Suprapubic skin (tissue), 4 donors: Measurements from ENCODE around the gene GLYR1. TPM values are rescaled to one million over a fixed set of nuclear protein-coding genes. Genes with fewer than 3 reads are reported as not detected.
A peak's percentile ranks its signal among the peaks of the same experiment; 100 is the strongest.

Experiments used
- DNase-seq, 2 donors: peaks; one replicate each; pipeline ENCODE4 v3.0.0-alpha.2; 2019; ENCODE audit warnings: low spot score in 2 of 2
- H3K27ac ChIP-seq: fragments of 200-600 bp; sonication (generic); one replicate; pipeline ENCODE4 v1.5.1; 2019
- H3K27me3 ChIP-seq: fragments of 200-600 bp; sonication (generic); one replicate; pipeline ENCODE4 v1.5.1; 2019
- H3K36me3 ChIP-seq: fragments of 200-600 bp; sonication (generic); one replicate; pipeline ENCODE4 v1.5.1; 2019
- H3K4me1 ChIP-seq: fragments of 200-600 bp; sonication (generic); one replicate; pipeline ENCODE4 v1.5.1; 2019
- H3K4me3 ChIP-seq: fragments of 200-600 bp; sonication (generic); one replicate; pipeline ENCODE4 v1.5.1; 2019; ENCODE audit warnings: mild to moderate bottlenecking
- H3K9me3 ChIP-seq: fragments of 200-600 bp; sonication (generic); one replicate; pipeline ENCODE4 v1.5.1; 2019
- CTCF ChIP-seq, 2 donors: fragments of 200-600 bp in 1 of 2; fragments of 450-650 bp in 1 of 2; sonication (generic) in 1 of 2; IDR thresholded peaks; one replicate each; pipeline ENCODE4 v1.5.1; 2016 to 2019; ENCODE audit warnings: antibody characterized with exemption in 2 of 2, mild to moderate bottlenecking in 1 of 2, moderate library complexity in 1 of 2
- EP300 ChIP-seq: sonication (generic); formaldehyde crosslinking; IDR thresholded peaks from one replicate; pipeline ENCODE4 v1.6.1; 2017; ENCODE audit warnings: antibody characterized with exemption
- POLR2A ChIP-seq, 2 donors: fragments of 450-650 bp; IDR thresholded peaks; one replicate each; pipeline ENCODE4 v1.6.1; 2017; ENCODE audit warnings: antibody characterized with exemption in 2 of 2, mild to moderate bottlenecking in 2 of 2, moderate library complexity in 2 of 2
- POLR2AphosphoS5 ChIP-seq, 3 donors: sonication (generic); formaldehyde crosslinking; IDR thresholded peaks; one replicate each; pipeline ENCODE4 v1.6.1; 2017; ENCODE audit warnings: antibody characterized with exemption in 3 of 3
- WGBS: methylation state at CpG from one replicate; pipeline ENCODE4 v1.1.5; 2018; 5-methylcytosine and 5-hydroxymethylcytosine counted together
- total RNA-seq, 4 donors: library from RNA; depleted of rRNA; stranded (reverse); fragments of >200 nt; gene quantifications; one replicate each; pipeline ENCODE4 v1.1.0, GENCODE V29; 2016

Gene GLYR1
- total RNA-seq, 4 donors from 2014 or later = 42.2 to 76.0 (median 50.7) TPM

GRCh38 chr16:4855804-4856203 lies 8.7 kb upstream of the GLYR1 start:
- Histone ChIP-seq H3K4me1 (peaks cover 23% of the 10 kb centered on the region), H3K27ac (no peak overlapping the region), H3K36me3 (peaks cover 79% of the 10 kb centered on the region), H3K27me3 (no peaks in the 10 kb centered on the region), H3K4me3 (no peak overlapping the region), H3K9me3 (no peaks in the 10 kb centered on the region)
- 69% methylated on average over 2 of the region's 2 CpGs for WGBS
- no peak for TF ChIP-seq EP300
- no peak for TF ChIP-seq POLR2A (IDR thresholded peaks at IDR 0.05)
- no peak for TF ChIP-seq CTCF (IDR thresholded peaks at IDR 0.05)
- no peak for TF ChIP-seq POLR2AphosphoS5 (IDR thresholded peaks at IDR 0.05)
- no peak for DNase-seq

GRCh38 chr16:4855371-4855770 lies 8.3 kb upstream of the GLYR1 start:
- H3K36me3 ChIP-seq = peaks cover 74% of the 10 kb centered on the region
- 81% methylated on average over 5 of the region's 5 CpGs for WGBS
- H3K4me3 ChIP-seq = no peak overlapping the region
- H3K4me1 ChIP-seq = peaks cover 28% of the 10 kb centered on the region
- TF ChIP-seq EP300 = no peak
- no peak for TF ChIP-seq CTCF (IDR thresholded peaks at IDR 0.05)
- no peak for TF ChIP-seq POLR2A (IDR thresholded peaks at IDR 0.05)
- no peak for TF ChIP-seq POLR2AphosphoS5 (IDR thresholded peaks at IDR 0.05)
- no peaks in the 10 kb centered on the region for H3K27me3 ChIP-seq
- H3K27ac ChIP-seq = no peak overlapping the region
- no peak for DNase-seq
- H3K9me3 ChIP-seq = no peaks in the 10 kb centered on the region

DNA sequence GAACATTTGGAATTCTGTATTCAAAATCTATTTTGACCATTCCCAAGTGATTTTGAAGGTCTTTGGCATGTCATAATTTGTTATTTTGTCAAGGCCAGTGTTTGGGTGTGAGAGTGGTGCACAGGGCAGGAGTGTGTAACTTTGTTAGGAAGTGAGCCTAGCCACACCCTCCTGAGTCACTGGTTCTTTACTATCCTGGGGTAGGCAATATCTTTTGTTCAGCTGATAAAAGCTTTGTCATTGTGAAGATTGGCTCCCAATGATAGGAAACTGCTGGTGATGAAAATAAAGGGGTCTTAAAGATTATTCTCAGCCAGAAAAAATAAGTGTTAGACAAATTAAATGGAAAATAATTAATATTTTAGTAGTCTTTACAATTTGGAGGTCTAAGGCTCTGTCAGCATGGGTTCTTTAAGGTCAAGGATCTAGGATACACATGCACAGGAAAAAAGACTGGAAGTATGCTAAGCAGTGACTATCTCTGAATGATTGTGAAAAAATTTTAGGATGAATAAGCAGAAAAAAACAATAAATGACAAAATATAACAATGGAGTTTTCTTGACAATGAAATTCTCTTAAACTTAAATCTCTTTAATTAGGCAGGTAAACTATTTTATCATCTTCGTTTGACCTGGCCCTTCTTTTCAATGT lies 5.3 kb upstream of the GLYR1 start:
- Histone ChIP-seq H3K4me1 (peaks cover 48% of the 10 kb centered on the region), H3K9me3 (no peaks in the 10 kb centered on the region), H3K36me3 (peaks cover 44% of the 10 kb centered on the region), H3K27ac (no peak overlapping the region), H3K4me3 (no peak overlapping the region), H3K27me3 (no peaks in the 10 kb centered on the region)
- 48% methylated on average over 1 of the region's 1 CpG for WGBS
- TF ChIP-seq EP300 = no peak
- TF ChIP-seq POLR2A (IDR thresholded peaks at IDR 0.05) = no peak
- TF ChIP-seq CTCF (IDR thresholded peaks at IDR 0.05) = no peak
- TF ChIP-seq POLR2AphosphoS5 (IDR thresholded peaks at IDR 0.05) = no peak
- no peak for DNase-seq

- 35% methylated on average over 3 of the region's 3 CpGs for WGBS
Measured at GRCh38 chr16:4850211-4850610, 3.1 kb upstream of the GLYR1 start.

More at GRCh38 chr16:4850211-4850610, 3.1 kb upstream of the GLYR1 start:
- TF ChIP-seq POLR2AphosphoS5 (IDR thresholded peaks at IDR 0.05) (no peak), CTCF (IDR thresholded peaks at IDR 0.05) (no peak), POLR2A (IDR thresholded peaks at IDR 0.05) (no peak), EP300 (no peak)
- Histone ChIP-seq H3K27ac (no peak overlapping the region), H3K9me3 (no peaks in the 10 kb centered on the region), H3K27me3 (no peaks in the 10 kb centered on the region), H3K4me3 (peak overlapping the region; percentile 81), H3K36me3 (peaks cover 26% of the 10 kb centered on the region), H3K4me1 (peaks cover 61% of the 10 kb centered on the region)
- no peak for DNase-seq
